ENCODE data around the gene COL5A1.

The COL5A1 gene

DNA sequence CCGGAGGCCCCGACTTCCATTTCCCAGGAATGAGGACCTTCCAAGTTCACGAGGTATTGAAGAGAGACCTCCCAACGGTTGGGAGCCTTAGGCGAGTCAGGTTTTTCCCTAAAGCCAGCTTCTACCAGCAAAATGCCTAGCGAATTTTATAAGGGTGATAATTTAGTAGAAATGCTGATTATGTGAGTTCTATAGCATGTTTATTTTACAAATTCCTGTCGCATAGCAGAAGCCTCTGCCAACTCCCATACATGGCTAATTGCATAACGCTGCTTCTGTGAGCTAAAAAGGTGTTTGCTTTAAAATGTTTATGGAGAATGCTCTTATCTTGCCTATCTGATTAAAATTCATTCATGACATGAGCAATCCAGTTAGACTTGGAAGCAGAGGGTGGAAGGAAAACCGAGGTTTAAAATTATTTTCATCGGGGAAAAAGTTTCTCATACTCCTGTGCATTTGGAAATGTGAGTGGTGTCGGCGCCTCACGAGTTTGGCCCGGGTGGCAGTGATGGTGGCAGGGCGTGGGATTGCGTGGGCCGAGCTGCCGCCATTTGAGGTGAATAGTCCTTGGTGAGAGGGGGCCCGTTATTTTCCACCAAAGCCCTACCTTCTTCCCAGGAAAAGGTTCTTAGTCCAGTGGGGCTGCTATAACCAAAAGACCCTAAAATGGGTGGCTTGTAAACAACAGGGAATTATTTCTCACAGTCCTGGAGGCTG is 134.6 kb downstream of the COL5A1 start:
- DNase-seq, result no peak

GRCh38 chr9:134777153-134777552 is 135.6 kb downstream of the COL5A1 start:
- DNase-seq, result no peak

DNA sequence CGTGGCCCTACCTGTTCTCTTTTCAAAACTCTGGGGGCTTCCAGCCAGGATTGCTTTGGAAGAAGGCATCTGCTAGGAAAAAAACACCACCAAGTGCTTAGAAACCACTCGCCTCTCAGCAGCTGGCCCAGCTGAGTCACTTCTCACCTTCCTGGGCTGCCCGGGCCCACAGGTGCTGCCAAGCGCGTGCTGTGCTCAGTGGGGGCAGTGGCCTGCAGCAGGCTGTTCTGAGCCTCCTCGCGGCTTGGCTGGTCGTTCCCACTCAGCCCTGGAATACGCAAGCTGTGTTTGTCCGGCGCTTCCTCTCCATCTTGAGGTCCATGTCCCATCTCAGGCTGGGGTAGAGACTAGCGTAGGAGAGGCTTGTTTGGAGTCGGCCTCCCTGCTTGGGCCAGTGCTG is 136.6 kb downstream of the COL5A1 start:
- no peak for DNase-seq

GRCh38 chr9:134778841-134779411 is 137.3 kb downstream of the COL5A1 start:
- DNase-seq, result no peak

DNA sequence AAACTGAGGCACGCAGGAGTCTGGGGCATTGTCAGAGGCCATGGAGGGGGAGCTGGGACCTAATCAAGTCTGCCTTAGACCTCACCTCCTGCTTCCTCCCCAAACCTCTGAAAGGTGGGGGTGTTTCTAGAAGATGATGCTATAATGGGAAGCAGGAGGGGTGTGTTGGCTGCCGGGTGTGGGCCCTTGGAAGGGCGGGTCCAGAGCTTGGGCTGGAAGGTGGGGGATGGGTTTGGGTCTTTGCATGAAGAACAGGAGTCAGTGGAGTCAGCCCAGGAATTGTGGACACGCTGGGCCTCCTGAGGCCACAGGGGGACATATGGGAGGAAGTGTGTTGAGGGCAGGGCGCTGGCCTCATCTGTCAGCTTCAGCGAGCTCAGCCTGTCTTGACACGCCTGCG is 138.0 kb downstream of the COL5A1 start:
- DNase-seq, result no peak

GRCh38 chr9:134781591-134782302 is 140.1 kb downstream of the COL5A1 start:
- DNase-seq, result no peak

DNA sequence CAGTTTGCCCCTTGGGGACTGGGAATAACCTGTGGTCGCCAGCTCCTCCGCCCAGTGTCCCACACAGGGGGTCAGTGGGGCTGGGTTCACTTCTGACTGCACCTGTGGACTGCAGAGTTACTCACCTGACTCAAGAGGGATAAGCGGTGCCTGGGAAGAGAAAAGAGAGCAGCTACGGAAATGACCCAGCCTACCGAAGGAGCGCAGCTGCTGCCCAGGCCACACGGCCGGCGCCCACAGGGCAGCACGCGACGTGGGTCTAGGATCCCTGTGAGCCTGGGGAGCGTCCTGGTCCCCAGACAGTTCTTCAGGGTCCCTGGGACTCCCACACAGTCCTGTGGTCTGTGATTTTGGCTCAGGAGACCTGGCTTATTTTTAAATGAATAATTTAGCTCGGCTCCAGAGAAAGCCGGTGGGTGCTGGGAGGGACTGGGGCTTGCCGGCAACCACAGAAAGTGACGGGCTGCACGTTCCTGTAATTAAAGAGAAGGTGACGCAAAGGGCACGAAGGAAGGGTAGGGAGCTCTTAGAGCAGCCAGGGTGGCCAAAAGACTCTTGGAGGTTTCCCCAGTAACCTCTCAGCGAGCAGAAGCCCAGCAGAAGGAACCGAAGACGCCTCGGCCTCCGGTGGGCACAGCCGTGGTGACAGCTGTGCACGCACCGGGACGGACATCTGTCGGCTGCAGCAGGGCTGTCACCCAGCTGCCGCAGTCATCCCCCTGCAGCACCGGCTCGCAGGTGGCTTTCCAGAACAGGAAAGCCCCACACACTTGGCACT is 141.5 kb downstream of the COL5A1 start:
- DNase-seq, result no peak

- no peak for DNase-seq
These were observed 142.1 kb downstream of the COL5A1 start for GRCh38 chr9:134783699-134784039.

DNA sequence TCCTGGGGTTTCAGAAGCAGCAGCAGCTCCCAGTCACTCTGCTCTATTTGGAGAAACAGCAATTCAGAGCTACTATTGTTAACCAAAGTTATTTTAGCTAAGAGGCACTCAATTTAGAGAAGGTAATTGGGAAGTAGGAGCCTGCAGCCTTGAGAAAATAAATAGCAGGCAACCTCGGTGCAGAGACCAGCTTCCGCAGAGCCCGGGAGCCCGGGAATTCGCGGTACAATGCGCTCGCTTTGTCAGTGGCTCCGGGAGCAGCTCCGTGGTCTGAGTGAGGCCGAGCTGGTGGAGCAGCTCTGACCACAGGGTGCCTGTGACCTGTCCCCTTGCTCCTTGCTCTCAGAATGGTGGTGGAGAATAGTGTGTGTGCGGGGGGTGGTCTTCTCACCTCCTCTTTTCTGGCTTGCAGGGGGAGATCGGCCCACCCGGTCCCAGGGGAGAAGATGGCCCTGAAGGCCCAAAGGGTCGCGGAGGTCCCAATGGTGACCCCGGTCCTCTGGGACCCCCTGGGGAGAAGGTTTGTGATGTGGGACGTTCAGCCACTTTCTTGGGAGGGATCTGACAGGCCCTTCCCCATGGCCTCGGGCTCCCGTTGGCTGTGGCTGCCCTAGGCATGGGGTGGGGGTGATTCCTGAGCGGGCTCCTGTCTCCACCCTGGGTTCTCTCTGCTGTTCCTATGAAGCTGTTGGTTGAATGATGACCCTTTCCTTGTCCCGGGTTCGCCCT is 143.1 kb downstream of the COL5A1 start:
- no peak for DNase-seq

DNA sequence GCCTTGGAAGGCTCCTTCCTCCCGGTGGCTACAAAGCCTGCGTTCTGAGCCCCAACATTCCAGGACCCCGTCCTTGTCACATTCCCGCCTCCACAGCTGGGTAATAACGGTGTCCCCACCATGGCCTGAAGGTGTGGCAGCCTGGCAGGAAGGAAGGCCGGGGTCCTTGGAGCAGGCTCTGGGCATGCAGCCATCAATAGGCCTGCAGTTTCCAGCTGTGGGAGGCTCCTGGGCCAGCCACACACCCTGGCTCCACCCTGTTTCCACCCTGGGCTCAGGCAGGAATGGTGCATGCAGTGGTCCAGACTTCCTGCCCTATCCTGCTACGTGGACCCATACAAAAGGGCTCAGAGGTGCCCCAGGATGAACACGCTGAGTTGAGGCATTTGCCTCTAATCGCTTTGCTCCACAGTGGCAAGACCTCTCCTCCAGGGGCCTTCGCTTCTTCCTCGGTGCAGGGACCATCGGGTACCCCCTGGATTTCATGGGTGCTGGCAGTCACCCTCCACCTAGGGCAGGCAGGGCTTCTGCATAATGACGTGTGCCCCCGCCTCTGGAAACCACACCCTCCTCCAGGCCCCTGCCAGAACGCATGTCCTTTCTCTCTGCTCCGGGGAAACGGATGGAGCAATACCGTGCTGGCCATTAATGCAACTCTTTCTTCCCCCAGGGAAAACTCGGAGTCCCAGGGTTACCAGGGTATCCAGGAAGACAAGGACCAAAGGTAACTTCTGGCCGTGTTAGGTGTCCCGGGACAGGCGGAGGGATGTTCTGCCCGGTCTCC is 143.9 kb downstream of the COL5A1 start:
- no peak for DNase-seq

DNA sequence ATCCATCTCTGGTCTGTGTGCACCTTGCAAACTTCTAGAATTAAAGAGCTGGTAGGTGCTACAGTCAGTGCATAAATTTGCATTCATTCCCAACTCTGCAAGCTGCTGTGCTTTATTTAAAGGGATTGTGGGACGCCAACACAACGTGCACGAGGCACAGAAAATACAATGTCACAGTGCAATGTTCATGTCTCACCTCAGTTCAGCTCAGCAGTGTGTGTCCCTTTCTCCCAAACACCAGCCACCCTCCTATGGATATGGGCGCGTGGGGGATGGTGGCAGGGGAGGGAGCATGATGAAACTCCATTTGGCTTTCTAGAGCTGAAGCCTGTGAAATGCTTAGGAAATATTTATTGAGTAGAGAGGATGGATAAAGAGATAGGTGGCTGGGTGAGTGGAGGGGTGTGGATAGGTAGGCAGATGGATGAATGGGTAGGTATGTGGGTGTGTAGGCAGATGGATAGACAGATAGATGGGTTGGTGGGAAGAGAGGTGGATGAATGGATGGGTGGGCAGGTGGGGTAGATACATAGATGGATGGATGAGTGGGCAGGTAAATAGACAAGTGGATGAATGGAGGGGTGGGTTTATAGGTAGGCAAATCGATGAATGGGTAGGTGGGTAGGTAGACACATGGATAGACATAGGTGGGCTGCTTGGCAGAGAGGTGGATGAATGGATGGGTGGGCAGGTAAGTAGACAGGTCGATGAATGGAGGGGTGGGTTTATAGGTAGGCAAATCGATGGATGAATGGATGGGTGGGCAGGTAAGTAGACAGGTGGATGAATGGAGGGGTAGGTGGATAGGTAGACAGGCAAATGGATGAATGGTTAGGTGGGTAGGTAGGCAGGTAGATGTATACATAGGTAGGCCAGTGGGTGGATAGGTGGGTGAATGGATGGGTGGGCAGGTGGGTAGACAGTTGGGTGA is 146.3 kb downstream of the COL5A1 start:
- DNase-seq, result no peak

DNA sequence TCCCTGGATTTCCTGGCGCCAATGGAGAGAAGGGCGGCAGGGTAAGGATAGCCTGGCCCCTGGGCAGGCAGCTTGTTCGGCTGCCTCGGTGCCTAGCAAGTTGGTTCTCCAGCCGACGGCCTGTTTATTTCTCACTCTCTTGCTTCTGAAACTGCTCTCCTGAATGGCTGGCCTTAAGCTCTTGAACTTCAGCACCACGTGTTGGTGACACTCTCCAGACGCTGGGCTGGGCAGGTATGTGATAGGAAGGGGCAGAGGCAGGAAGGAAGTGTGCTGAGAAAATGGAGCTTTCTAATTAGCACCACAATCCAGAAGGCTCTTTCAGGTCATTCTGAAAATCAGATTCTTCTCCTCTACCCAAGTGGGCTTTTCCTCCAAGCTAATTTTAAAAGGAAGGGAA is 147.6 kb downstream of the COL5A1 start:
- no peak for DNase-seq

DNA sequence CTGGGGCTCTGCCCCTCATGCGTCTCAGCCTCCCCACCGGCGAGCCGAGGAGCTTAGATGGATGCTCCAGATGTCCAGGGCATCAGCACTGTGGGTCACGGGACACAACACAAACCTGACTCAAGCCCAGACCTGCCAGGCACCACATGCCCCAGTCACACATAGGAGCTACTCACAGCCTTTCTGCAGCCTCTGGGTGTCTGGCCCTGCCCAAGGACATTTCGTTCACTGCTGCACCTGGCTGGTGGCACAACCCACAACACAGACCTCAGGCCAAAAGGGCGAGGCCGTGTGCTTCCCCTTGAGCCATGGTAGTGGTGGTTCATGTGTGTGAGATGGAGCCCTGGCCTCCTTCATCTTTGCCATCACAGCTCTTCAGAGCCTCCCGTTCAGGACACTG is 149.4 kb downstream of the COL5A1 start:
- DNase-seq, result no peak

DNA sequence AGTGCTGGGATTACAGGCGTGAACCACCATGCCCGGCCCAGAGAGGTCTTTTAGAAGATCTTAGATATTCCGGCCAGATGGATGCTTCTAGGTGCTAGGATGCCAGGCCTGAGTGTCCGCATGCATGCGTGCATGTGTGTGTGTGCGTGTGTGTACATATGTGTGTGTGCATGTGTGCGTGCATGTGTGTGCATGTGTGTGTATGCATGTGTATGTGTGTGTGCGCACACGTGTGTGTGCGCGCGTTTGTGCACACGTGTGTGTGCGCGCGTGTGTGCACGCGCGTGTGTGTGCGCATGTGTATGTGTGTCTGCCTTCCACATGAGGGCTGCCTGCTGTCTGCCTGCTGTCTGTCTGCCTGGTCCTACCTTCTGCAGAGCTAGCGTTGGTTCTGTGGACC is 151.0 kb downstream of the COL5A1 start:
- DNase-seq, result no peak

DNA sequence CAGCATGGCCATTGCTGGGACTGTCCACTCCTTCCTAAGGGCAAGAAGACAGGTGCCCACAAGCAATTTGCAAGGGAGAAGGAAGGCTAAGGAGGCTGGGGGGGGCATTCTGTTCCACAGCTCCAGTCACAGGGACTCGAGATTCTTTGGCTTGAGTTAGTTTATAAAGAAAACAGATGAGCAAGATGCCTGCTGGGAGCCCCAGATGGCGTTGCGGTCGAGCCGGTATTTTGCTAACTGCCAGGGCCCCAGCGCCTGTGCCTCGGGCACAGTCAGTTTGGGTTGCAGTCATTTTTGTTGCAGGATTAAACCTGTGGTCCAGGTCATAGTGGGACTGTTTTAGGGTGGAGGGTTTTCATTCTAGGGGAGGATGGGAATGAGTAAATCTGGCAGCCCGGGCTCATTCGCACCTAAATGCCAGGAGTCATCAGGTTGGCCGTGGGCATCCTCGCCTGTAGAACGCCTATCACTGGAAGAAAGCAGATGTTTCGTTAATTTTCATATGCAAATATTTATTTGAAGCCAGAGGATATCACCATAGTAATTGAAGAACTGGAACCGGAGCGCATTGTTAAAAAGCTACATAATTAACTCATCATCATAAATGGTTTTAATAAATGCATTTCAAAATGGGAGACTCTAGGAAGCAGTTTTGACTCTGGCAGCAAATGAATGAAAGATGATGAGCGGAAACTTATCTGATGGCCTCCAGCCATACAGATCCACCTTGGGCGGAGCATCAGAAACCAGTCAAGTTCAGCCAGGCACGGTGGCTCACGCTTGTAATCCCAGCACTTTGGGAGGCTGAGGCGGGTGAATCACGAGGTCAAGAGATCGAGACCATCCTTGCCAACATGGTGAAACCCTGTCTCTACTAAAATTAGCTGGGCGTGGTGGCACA is 151.9 kb downstream of the COL5A1 start:
- no peak for DNase-seq

GRCh38 chr9:134794663-134795370 is 153.2 kb downstream of the COL5A1 start:
- no peak for DNase-seq

- no peak for DNase-seq
These were observed 153.8 kb downstream of the COL5A1 start for GRCh38 chr9:134795446-134795845.

GRCh38 chr9:134796882-134797281 is 155.3 kb downstream of the COL5A1 start:
- DNase-seq, result no peak

GRCh38 chr9:134800791-134801339 is 159.3 kb downstream of the COL5A1 start:
- no peak for DNase-seq

All from CD4-positive, alpha-beta T cell treated with Interleukin-1 beta for 1 hour (primary cell).